Measurements from ENCODE around the gene FKBP1A.
"Not testable (repeated sequence)": the region's sequence is repeated elsewhere in the genome, so short reads cannot be mapped to it uniquely, and the experiment has no call there.

- TF ChIP-seq EP300 (IDR thresholded peaks at IDR 0.05; ENCODE audit: borderline replicate concordance in 1 of 2, low read depth in 1 of 2, low read length in 1 of 2) (peak in 1 of 2 experiments; percentile 39; a peak in 1 of 4 replicates), MEF2A (IDR thresholded peaks at IDR 0.05; ENCODE audit: borderline replicate concordance, low read depth) (peak; percentile 65; the same call in 1 of the 2 replicates)
- not testable (repeated sequence) for TF ChIP-seq NFIC (IDR thresholded peaks at IDR 0.05; ENCODE audit: borderline replicate concordance); CTCF (IDR thresholded peaks at IDR 0.05); CHD2 (IDR thresholded peaks at IDR 0.05; ENCODE audit: low read length, partially characterized antibody); ZBTB33 (IDR thresholded peaks at IDR 0.05; ENCODE audit: borderline replicate concordance, low read depth); TAF1 (IDR thresholded peaks at IDR 0.05; ENCODE audit: borderline replicate concordance, low read depth, low read length); RFX5 (IDR thresholded peaks at IDR 0.05; ENCODE audit: low read length); POLR2AphosphoS5 (IDR thresholded peaks at IDR 0.05; ENCODE audit: low read depth, low read length); GATA2 (CRISPR knock-in tag; IDR thresholded peaks at IDR 0.05); REST (IDR thresholded peaks at IDR 0.05; ENCODE audit: low read depth, low read length); MAX (IDR thresholded peaks at IDR 0.05; ENCODE audit: low read depth); USF2 (IDR thresholded peaks at IDR 0.05; ENCODE audit: borderline replicate concordance, low read depth, low read length); PBX3 (IDR thresholded peaks at IDR 0.05)
Measured at GRCh38 chr20:1399678-1400366, 7.0 kb upstream of the FKBP1A start.

Data from SK-N-SH (cell line).